GM12891 (cell line): Measurements from ENCODE around the gene TRIM66.
"Not testable (repeated sequence)": the region's sequence is repeated elsewhere in the genome, so short reads cannot be mapped to it uniquely, and the experiment has no call there.

Experiments
- DNase-seq: peaks from one replicate; pipeline ENCODE4 v3.0.0; 2011; ENCODE audit warnings: low spot score; ENCODE audit not compliant: insufficient read length
- FAIRE-seq: peaks from 2 replicates; lab custom pipeline; 2011; peaks lifted over from hg19 to GRCh38; lab: Jason Lieb, UNC
- PAX5 ChIP-seq: IDR thresholded peaks from 2 replicates; pipeline ENCODE4 v1.6.1; 2011; ENCODE audit warnings: low read length, moderate library complexity, mild to moderate bottlenecking; ENCODE audit not compliant: insufficient read depth, severe bottlenecking
- POLR2A ChIP-seq: IDR thresholded peaks from 2 replicates; pipeline ENCODE4 v1.6.1; 2011; ENCODE audit warnings: low read depth, low read length, control low read depth
- POLR2AphosphoS5 ChIP-seq: IDR thresholded peaks from 2 replicates; pipeline ENCODE4 v1.6.1; 2011; ENCODE audit warnings: low read depth, low read length, control low read depth
- POU2F2 ChIP-seq: IDR thresholded peaks from 2 replicates; pipeline ENCODE4 v1.6.1; 2011; ENCODE audit warnings: low read depth, mild to moderate bottlenecking, control low read depth, low read length, moderate library complexity
- SPI1 ChIP-seq: IDR thresholded peaks from 2 replicates; pipeline ENCODE4 v1.6.1; 2011; ENCODE audit warnings: low read depth, low read length, control low read depth
- TAF1 ChIP-seq: IDR thresholded peaks from 2 replicates; pipeline ENCODE4 v1.6.1; 2011; ENCODE audit warnings: low read depth, low read length, control low read depth

Gene TRIM66

GRCh38 chr11:8683115-8683807 is 796 bp upstream of the TRIM66 start:
- TF ChIP-seq TAF1 (no peak), POU2F2 (no peak), POLR2AphosphoS5 (no peak), SPI1 (no peak), POLR2A (no peak), PAX5 (no peak)
- DNase-seq (no peak), FAIRE-seq (no peak)

- TF ChIP-seq SPI1, result no peak
- TF ChIP-seq POLR2AphosphoS5, result no peak
- TF ChIP-seq POU2F2, result no peak
- FAIRE-seq (no peak), DNase-seq (no peak)
Observed at GRCh38 chr11:8681837-8682302, 595 bp downstream of the TRIM66 start.

- no peak for TF ChIP-seq SPI1
- TF ChIP-seq POLR2A, result no peak
- TF ChIP-seq POLR2AphosphoS5, result no peak
- no peak for TF ChIP-seq PAX5
- no peak for TF ChIP-seq POU2F2
- TF ChIP-seq TAF1, result no peak
- DNase-seq (no peak), FAIRE-seq (no peak)
Observed at GRCh38 chr11:8679006-8679405, 3.5 kb downstream of the TRIM66 start.

GRCh38 chr11:8676458-8676857 is 6.0 kb downstream of the TRIM66 start:
- no peak for FAIRE-seq
- TF ChIP-seq POU2F2, result no peak
- TF ChIP-seq TAF1, result no peak
- TF ChIP-seq POLR2A, result no peak
- TF ChIP-seq POLR2AphosphoS5, result no peak
- no peak for TF ChIP-seq PAX5
- TF ChIP-seq SPI1, result no peak
- no peak for DNase-seq

GRCh38 chr11:8674859-8675258 is 7.6 kb downstream of the TRIM66 start:
- TF ChIP-seq POLR2AphosphoS5 (no peak), POU2F2 (no peak), SPI1 (no peak), PAX5 (no peak), POLR2A (no peak), TAF1 (no peak)
- no peak for DNase-seq
- no peak for FAIRE-seq

GRCh38 chr11:8672346-8672745 is 10.1 kb downstream of the TRIM66 start:
- FAIRE-seq (no peak), DNase-seq (no peak)
- TF ChIP-seq TAF1, result no peak

GRCh38 chr11:8671651-8672062 is 10.8 kb downstream of the TRIM66 start:
- DNase-seq (no peak), FAIRE-seq (no peak)

GRCh38 chr11:8671193-8671612 is 11.3 kb downstream of the TRIM66 start:
- no peak for FAIRE-seq
- TF ChIP-seq SPI1 (no peak), PAX5 (no peak), POU2F2 (no peak), POLR2AphosphoS5 (no peak), POLR2A (no peak), TAF1 (no peak)
- no peak for DNase-seq

More at GRCh38 chr11:8671651-8672062, 10.8 kb downstream of the TRIM66 start:
- TF ChIP-seq TAF1, result no peak
- TF ChIP-seq POLR2AphosphoS5, result no peak
- TF ChIP-seq POU2F2, result no peak
- no peak for TF ChIP-seq SPI1
- TF ChIP-seq PAX5, result no peak
- no peak for TF ChIP-seq POLR2A

- not testable (repeated sequence) for FAIRE-seq, DNase-seq
Observed at GRCh38 chr11:8670081-8670480, 12.4 kb downstream of the TRIM66 start.

GRCh38 chr11:8665222-8665621 is 17.2 kb downstream of the TRIM66 start:
- FAIRE-seq (no peak), DNase-seq (no peak)
- no peak for TF ChIP-seq POLR2A
- TF ChIP-seq POU2F2, result no peak
- no peak for TF ChIP-seq SPI1
- TF ChIP-seq TAF1, result no peak
- no peak for TF ChIP-seq POLR2AphosphoS5
- no peak for TF ChIP-seq PAX5
